BJ (cell line): ENCODE measurements around the gene RNF208. TPM values are rescaled to one million over a fixed set of nuclear protein-coding genes. Genes with fewer than 3 reads are reported as not detected.

Experiments used
- CTCF ChIA-PET: fragments of 350-600 bp; formaldehyde crosslinking; extraction: SDS; loops from one replicate; lab custom pipeline; 2021; ENCODE audit warnings: antibody characterized with exemption, inconsistent platforms; lab: Yijun Ruan, JAX
- POLR2A ChIA-PET: fragments of 300-600 bp; sonication (Branson Sonifier 250); formaldehyde crosslinking; extraction: SDS; loops from one replicate; lab custom pipeline; 2021; ENCODE audit warnings: antibody characterized with exemption; lab: Charles Lee
- DNase-seq: peaks from one replicate; pipeline ENCODE4 v3.0.0-alpha.2; 2011; ENCODE audit warnings: low read depth
- H3K27me3 ChIP-seq: 2 replicates; pipeline ENCODE4 v1.6.0; 2011; ENCODE audit warnings: low read length; ENCODE audit not compliant: control insufficient read depth, insufficient read depth
- H3K36me3 ChIP-seq: 2 replicates; pipeline ENCODE4 v1.5.1; 2011; ENCODE audit warnings: low read length; ENCODE audit not compliant: control insufficient read depth, insufficient read depth
- H3K4me3 ChIP-seq: 2 replicates; pipeline ENCODE4 v1.5.1; 2011; ENCODE audit warnings: low read depth, mild to moderate bottlenecking, control low read depth, low read length
- polyA plus RNA-seq: library from polyadenylated mRNA; depleted of rRNA; stranded (reverse); fragments of >200 nt; gene quantifications from 2 replicates; pipeline ENCODE4 v1.2.3, GENCODE V29; 2011
- TF ChIP-seq, protein P1 (sequence below): IDR thresholded peaks from 2 replicates; pipeline ENCODE4 v1.5.1; 2011; ENCODE audit warnings: low read depth, mild to moderate bottlenecking, control low read depth, inconsistent platforms, low read length, moderate library complexity; ENCODE audit not compliant: insufficient read depth

The RNF208 gene
- polyA plus RNA-seq, 1 experiment: 0.39 TPM

DNA sequence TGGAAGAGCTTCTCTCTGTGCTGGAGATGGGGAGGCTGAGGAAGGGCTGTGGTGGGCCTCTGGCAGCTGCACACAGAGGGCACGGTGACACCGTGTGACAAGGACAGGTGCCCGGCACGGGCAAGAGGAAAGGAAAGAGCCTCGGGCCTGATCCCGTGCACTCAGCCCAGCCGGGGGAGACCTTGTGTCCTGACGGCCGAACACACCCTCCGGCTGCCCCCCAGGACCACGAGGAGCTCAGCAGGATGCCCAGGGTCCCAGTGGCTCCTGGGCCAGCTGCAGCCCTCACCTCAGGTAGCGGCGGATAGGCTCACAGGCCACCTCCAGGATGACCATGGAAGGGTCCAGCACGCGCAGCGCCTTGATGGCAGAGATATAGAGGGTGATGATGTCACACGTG lies 39.2 kb downstream of the RNF208 start:
- Histone ChIP-seq H3K36me3 (peaks cover 38% of the 10 kb centered on the region), H3K4me3 (no peak overlapping the region), H3K27me3 (no peaks in the 10 kb centered on the region)
- DNase-seq: no peak
- ChIA-PET CTCF (interaction anchor here (0.5 kb wide), 1 partner anchor 394 kb away, joined by 3 read pairs; no protein-coding TSS in a partner anchor), POLR2A (no interaction called here)
- TF ChIP-seq, protein P1, sequence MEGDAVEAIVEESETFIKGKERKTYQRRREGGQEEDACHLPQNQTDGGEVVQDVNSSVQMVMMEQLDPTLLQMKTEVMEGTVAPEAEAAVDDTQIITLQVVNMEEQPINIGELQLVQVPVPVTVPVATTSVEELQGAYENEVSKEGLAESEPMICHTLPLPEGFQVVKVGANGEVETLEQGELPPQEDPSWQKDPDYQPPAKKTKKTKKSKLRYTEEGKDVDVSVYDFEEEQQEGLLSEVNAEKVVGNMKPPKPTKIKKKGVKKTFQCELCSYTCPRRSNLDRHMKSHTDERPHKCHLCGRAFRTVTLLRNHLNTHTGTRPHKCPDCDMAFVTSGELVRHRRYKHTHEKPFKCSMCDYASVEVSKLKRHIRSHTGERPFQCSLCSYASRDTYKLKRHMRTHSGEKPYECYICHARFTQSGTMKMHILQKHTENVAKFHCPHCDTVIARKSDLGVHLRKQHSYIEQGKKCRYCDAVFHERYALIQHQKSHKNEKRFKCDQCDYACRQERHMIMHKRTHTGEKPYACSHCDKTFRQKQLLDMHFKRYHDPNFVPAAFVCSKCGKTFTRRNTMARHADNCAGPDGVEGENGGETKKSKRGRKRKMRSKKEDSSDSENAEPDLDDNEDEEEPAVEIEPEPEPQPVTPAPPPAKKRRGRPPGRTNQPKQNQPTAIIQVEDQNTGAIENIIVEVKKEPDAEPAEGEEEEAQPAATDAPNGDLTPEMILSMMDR: no peak

DNA sequence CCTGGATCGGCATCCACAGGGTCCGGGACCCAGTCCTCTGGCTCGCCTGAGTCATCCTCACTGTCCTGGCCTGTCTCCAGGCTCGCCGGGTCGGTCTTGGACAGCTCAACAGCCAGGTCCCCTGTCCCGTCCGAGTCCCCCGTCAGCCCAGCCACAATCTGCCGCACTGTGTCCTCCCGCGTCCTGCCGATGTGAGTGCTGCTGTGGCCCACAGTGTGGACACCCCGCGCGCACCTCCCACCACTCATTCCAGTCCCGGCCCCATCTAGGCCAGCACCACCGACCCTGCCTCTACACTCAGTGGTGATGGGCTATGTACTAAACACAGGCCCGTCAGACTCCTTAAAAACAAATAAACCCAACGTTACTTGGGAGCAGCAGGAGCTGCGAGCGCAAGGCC lies 40.4 kb downstream of the RNF208 start:
- DNase-seq: no peak
- H3K4me3 ChIP-seq: no peak overlapping the region
- peaks cover 36% of the 10 kb centered on the region for H3K36me3 ChIP-seq
- ChIA-PET CTCF (interaction anchor here (1.1 kb wide), 1 partner anchor 45 kb away, joined by 4 read pairs; the partner anchor contains the start of gene RNF224), POLR2A (no interaction called here)
- TF ChIP-seq, protein P1: no peak
- H3K27me3 ChIP-seq: no peaks in the 10 kb centered on the region

DNA sequence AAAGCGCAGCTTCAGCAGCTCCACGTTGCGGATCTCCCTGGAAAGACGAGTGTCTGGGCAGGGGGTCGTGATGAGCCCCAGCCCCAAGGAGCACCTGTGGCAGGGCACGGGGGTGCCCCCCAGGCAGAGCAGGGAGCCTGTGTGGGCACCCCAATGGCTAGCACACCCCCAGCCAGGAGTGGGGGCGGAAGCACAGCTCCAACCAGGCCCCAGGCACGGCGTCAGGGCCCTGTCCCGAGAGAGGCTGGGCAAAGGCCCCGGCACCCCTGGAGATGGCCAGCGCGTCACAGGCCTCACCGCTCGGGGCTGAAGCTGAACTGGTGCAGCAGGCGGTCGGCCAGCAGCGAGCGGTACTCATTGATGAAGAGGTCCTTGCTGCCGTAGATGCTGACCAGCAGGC lies 41.5 kb downstream of the RNF208 start:
- CTCF ChIA-PET: interaction anchor here (1.1 kb wide), 1 partner anchor 47 kb away, joined by 4 read pairs; the partner anchor contains the start of gene RNF224
- H3K36me3 ChIP-seq: peaks cover 35% of the 10 kb centered on the region
- no peaks in the 10 kb centered on the region for H3K27me3 ChIP-seq
- DNase-seq: no peak
- POLR2A ChIA-PET: interaction anchor here (0.6 kb wide), 1 partner anchor 10 kb away, joined by 3 read pairs; no protein-coding TSS in a partner anchor
- TF ChIP-seq, protein P1: no peak
- no peak overlapping the region for H3K4me3 ChIP-seq

DNA sequence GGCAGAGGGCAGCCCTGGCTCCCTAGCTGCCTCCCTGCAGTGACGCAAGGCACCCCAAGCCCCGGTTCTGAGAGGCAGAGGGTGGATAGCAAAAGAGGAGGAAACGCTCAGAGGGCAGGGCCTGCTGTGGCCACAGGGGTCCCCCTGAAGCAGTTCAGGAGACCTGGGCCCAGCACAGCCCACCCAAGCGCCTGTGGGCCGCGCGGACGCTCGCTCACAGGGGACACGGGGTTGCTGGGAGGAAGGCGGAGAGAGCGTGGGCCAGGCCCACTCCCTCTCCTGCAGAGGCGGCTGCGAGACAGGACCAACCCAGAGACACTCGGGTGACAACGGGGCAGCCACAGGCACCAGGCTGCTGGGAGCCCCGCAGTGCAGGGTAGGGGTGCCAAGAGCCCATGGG lies 42.3 kb downstream of the RNF208 start:
- CTCF ChIA-PET: no interaction called here
- POLR2A ChIA-PET: interaction anchor here (0.6 kb wide), 1 partner anchor 9 kb away, joined by 3 read pairs; no protein-coding TSS in a partner anchor

DNA sequence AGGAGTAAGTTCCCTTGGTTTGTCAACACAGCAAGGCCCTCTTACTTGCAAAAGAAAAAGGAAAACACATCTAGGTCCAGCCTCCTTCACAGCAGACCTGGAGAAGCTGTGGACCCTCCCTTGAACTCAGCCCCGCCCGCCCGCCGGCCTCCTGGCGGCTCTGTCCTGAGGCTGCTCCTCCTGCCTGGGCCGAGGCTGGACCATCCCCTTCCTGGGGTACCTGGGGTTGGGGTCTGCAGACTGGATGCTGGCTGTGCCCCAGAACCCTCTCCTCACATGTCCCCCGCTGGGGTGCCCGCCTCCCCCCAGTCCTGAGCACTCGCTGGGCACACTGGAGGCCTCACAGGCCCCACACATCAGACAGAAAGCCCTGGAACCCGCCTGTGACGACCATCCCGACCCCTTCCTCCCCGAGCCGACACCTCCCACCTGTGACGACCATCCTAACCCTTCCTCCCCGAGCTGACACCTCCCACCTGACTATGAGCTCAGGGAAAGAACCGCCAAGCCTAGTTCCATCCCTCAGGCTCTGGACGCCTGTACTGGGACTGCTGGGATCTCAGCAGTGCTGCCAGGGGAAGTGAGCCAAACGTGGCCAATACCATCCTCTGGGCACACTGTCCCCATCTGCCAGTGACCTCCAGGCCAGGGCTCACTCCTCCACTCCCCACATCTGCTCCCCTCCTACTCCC lies 43.0 kb downstream of the RNF208 start:
- CTCF ChIA-PET: interaction anchor here (1.2 kb wide), 1 partner anchor 24 kb away, joined by 3 read pairs; no protein-coding TSS in a partner anchor
- Histone ChIP-seq H3K27me3 (no peaks in the 10 kb centered on the region), H3K36me3 (peaks cover 27% of the 10 kb centered on the region), H3K4me3 (no peak overlapping the region)
- TF ChIP-seq, protein P1: no peak
- POLR2A ChIA-PET: no interaction called here
- no peak for DNase-seq

More for the DNA sequence above, 42.3 kb downstream of the RNF208 start:
- no peak overlapping the region for H3K4me3 ChIP-seq
- H3K36me3 ChIP-seq: peaks cover 32% of the 10 kb centered on the region
- TF ChIP-seq, protein P1: no peak
- DNase-seq: no peak
- H3K27me3 ChIP-seq: no peaks in the 10 kb centered on the region
